Stimulated activated CD8-positive, alpha-beta memory T cell treated with anti-CD3 and anti-CD28 coated beads, Interleukin-7, amount 100 ng/mL, for 48 hours (primary cell): ENCODE data around the gene ZBP1.

Experiments used
- DNase-seq, 2 donors: peaks; one replicate each; pipeline ENCODE4 v3.0.0-alpha.2; 2020; ENCODE audit warnings: low read depth in 1 of 2; ENCODE audit errors: extremely low read depth in 1 of 2

The ZBP1 gene

GRCh38 chr20:57620274-57620990 lies at the start of gene ZBP1:
Gene ZBP1, minus strand, starts transcription at chr20:57620426. Its CDS starts 131 bp downstream, at chr20:57620295.
- DNase-seq: peak in 1 of 2 donors; percentile 48

GRCh38 chr20:57669632-57670031 lies 49.4 kb upstream of the ZBP1 start:
- no peak for DNase-seq

GRCh38 chr20:57667924-57668782 lies 47.9 kb upstream of the ZBP1 start:
- no peak for DNase-seq

GRCh38 chr20:57667388-57667787 lies 47.2 kb upstream of the ZBP1 start:
- DNase-seq: no peak

GRCh38 chr20:57666834-57667157 lies 46.6 kb upstream of the ZBP1 start:
- DNase-seq: no peak

GRCh38 chr20:57666106-57666833 lies 46.0 kb upstream of the ZBP1 start:
- no peak for DNase-seq

GRCh38 chr20:57665589-57665971 lies 45.4 kb upstream of the ZBP1 start:
- DNase-seq: no peak

GRCh38 chr20:57664924-57665588 lies 44.8 kb upstream of the ZBP1 start:
- no peak for DNase-seq

GRCh38 chr20:57664476-57664875 lies 44.2 kb upstream of the ZBP1 start:
- no peak for DNase-seq

GRCh38 chr20:57663681-57664451 lies 43.6 kb upstream of the ZBP1 start:
- no peak for DNase-seq

- no peak for DNase-seq
These were observed 43.0 kb upstream of the ZBP1 start for GRCh38 chr20:57663241-57663640.

GRCh38 chr20:57662456-57663240 lies 42.4 kb upstream of the ZBP1 start:
- DNase-seq: no peak

- no peak for DNase-seq
These were observed 41.7 kb upstream of the ZBP1 start for GRCh38 chr20:57661746-57662455.

- no peak for DNase-seq
These were observed 40.9 kb upstream of the ZBP1 start for GRCh38 chr20:57660922-57661745.

GRCh38 chr20:57660181-57660921 lies 40.1 kb upstream of the ZBP1 start:
- DNase-seq: no peak

- DNase-seq: no peak
These were observed 39.4 kb upstream of the ZBP1 start for GRCh38 chr20:57659517-57660180.
